NK-92 (cell line): Measurements from ENCODE around the gene CAPN15.

ENCODE experiments used
- DNase-seq: peaks from one replicate; lab custom pipeline; 2025; ENCODE audit not compliant: unreplicated experiment; lab: John Stamatoyannopoulos, UW

Gene CAPN15

GRCh38 chr16:575354-576196 is 48.1 kb downstream of the CAPN15 start:
- DNase-seq = no peak

- DNase-seq = no peak
Measured at GRCh38 chr16:576197-576822, 48.8 kb downstream of the CAPN15 start.

GRCh38 chr16:576823-577201 is 49.3 kb downstream of the CAPN15 start:
- no peak for DNase-seq

GRCh38 chr16:577796-578195 is 50.3 kb downstream of the CAPN15 start:
- DNase-seq = no peak

- DNase-seq = no peak
Measured at GRCh38 chr16:578232-578869, 50.8 kb downstream of the CAPN15 start.

- DNase-seq = no peak
Measured at GRCh38 chr16:578870-579405, 51.4 kb downstream of the CAPN15 start.

GRCh38 chr16:580141-580945 is 52.8 kb downstream of the CAPN15 start:
- DNase-seq = no peak

GRCh38 chr16:580946-581498 is 53.5 kb downstream of the CAPN15 start:
- no peak for DNase-seq

- no peak for DNase-seq
Measured at GRCh38 chr16:582218-582613, 54.7 kb downstream of the CAPN15 start.

- DNase-seq = no peak
Measured at GRCh38 chr16:582614-583331, 55.3 kb downstream of the CAPN15 start.

GRCh38 chr16:583470-583814 is 55.9 kb downstream of the CAPN15 start:
- no peak for DNase-seq

GRCh38 chr16:583815-584591 is 56.5 kb downstream of the CAPN15 start:
- no peak for DNase-seq

- DNase-seq = no peak
Measured at GRCh38 chr16:585351-585750, 57.8 kb downstream of the CAPN15 start.

- no peak for DNase-seq
Measured at GRCh38 chr16:586047-586644, 58.6 kb downstream of the CAPN15 start.

GRCh38 chr16:586645-587590 is 59.4 kb downstream of the CAPN15 start:
- no peak for DNase-seq

- no peak for DNase-seq
Measured at GRCh38 chr16:588639-588888, 61.1 kb downstream of the CAPN15 start.

- DNase-seq = peak; percentile 84
Measured at GRCh38 chr16:588889-589657, 61.6 kb downstream of the CAPN15 start.
